HG02938 (cell line): ENCODE results near the gene KCNK1.
"Not testable (repeated sequence)": the region's sequence is repeated elsewhere in the genome, so short reads cannot be mapped to it uniquely, and the experiment has no call there.

Source experiments
- ATAC-seq: cut with Tn5 transposase; IDR thresholded peaks from one replicate; pipeline ENCODE4 v1.9.1; 2021; ENCODE audit warnings: mild to moderate bottlenecking, moderate library complexity; ENCODE audit not compliant: unreplicated experiment

The KCNK1 gene

DNA sequence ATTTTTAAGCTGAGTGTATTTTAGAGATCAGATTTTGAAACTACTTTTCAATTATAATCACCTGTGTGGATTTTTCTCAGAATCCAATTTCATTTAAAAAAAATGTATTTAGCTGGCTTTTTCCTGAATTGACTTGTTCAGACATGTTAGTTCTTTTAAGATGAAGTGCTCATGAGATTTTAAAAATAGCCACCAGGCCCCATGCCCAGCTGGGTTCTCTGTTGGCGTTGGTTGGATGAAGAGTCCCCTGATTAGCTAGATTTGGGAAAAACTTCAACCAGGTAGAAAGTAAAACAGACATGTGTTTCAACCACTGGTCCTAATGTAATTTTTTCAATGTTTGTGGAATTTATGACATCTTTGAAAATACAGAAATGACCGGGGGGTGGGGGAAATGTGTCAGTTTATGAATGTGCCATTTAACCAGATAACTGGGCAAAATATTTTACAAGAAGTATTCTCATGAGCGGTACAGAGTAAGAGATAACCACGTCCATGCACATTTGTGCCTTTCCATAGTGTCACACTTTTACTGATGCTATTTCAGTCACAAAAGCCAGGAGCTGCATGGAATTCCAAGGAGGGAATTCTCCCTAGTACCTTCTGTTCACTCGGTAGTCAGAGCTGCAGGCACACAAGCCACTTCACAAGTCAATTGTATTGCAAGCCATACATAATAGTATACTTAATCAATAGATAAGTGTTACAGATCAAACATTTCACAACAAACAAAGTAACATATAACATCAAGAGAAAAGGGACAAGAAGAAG, 51.1 kb downstream of the KCNK1 start:
- ATAC-seq: no peak

DNA sequence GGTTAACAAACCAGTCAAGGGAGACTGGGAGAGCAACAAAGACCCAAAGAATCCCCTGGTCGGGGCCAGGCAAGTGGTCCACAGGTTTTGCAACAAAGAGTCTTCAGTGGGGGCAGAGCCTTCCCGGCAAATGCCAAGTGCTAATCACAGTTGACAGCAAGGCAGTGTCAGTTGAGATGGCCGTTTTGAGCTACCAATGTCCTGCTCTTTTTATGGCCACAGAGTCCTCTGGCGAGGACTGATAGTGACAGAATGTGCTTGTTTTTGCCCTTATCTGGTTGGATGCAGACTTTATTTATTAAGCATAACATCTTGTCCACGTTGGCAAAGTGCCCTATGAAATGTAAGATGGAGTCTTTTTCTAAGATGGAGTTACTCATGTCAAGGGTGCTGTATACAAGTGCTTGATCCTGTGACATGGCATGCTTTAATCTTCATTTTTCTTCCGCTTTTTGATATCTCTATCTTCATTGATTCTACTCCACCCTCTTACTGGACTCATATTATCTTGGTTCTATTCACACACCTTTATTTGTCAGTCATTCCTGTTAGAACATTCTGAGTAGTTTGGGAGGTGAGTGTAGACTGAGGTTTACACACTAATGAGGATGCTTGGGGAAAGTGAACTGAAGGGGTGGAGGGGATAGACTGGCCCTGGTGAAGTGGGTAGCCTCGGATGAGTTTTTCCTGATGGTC, 51.8 kb downstream of the KCNK1 start:
- no peak for ATAC-seq

DNA sequence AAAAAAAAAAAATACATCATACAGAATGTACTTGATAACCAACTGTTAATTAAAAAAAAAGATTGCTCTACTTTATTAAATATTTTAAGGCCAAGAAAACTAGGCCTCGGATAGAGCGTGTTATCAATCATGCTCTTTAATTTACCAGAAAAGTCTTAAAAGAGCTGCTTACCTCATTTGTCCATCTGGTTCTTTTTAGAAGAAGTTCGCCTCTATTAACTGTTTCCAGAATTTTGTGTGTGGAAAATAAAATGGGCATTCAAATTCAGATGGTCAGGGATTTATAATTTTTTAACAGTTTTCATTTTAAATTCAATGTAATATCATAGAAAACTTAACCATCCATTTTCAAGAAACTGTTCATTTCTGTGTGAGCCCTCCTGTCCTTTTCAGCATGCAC, 53.8 kb downstream of the KCNK1 start:
- ATAC-seq: no peak

DNA sequence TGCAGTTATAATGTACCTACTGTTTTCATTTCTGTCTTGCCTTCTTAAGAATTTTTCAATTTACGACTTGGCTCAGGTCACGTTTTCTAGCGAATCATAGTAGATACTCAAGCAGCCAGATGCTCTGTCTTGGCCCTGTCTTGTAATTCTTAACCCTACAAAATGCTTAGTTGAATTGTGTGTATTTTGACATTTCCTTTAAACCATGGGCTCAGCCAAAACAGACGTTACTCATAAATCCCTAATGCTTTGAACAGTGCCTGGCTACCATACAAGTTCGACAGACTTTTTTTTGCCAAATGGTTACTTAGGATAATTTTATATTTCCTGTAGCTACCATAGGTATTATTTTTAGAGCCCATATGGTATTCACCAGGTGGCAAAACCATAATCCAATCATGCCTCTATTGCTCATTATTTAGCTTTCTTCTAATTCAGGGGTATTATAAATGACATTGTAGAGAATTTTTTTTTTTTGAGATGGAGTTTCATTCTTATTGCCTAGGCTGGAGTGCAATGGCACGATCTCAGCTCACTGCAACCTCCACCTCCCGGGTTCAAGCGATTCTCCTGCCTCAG, 54.3 kb downstream of the KCNK1 start:
- no peak for ATAC-seq

DNA sequence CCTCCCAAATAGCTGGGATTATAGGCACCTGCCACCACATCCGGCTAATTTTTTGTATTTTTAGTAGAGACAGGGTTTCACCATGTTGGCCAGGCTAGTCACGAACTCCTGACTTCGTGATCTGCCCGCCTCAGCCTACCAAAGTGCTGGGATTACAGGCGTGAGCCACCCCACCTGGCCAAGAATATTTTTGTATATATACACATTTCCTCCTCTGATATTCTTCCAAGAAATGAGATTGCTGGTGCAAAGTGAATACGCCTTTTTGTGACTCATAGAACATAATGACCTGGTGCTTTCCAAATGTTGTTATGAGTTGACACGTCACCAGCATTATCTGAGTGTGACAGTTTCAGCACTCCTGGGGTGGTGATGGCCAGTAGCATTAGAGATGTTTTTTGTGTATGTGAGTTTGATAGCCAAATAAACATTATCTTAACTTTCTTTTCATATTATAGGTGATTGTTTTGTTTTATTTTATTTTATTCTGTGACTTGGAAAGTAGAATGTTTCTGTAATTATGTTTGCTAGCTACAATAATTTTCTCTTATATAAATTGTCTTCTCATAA, 54.9 kb downstream of the KCNK1 start:
- ATAC-seq: peak; percentile 67

DNA sequence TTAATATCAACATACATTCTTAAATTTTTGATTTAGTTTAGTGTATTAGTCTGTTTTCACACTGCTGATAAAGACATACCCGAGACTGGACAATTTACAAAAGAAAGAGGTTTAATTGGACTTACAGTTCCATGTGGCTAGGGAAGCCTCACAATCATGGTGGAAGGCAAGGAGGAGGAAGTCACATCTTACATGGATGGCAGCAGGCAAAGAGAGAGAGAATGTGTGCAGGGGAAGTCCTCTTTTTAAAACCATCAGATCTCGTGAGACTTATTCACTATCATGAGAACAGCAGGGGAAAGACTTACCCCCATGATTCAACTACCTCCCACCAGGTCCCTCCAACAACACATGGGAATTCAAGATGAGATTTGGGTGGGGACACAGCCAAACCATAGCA, 56.5 kb downstream of the KCNK1 start:
- not testable (repeated sequence) for ATAC-seq

DNA sequence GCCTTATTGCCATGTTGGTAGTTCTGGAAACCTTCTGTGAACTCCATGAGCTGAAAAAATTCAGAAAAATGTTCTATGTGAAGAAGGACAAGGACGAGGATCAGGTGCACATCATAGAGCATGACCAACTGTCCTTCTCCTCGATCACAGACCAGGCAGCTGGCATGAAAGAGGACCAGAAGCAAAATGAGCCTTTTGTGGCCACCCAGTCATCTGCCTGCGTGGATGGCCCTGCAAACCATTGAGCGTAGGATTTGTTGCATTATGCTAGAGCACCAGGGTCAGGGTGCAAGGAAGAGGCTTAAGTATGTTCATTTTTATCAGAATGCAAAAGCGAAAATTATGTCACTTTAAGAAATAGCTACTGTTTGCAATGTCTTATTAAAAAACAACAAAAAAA, 57.4 kb downstream of the KCNK1 start:
- no peak for ATAC-seq

DNA sequence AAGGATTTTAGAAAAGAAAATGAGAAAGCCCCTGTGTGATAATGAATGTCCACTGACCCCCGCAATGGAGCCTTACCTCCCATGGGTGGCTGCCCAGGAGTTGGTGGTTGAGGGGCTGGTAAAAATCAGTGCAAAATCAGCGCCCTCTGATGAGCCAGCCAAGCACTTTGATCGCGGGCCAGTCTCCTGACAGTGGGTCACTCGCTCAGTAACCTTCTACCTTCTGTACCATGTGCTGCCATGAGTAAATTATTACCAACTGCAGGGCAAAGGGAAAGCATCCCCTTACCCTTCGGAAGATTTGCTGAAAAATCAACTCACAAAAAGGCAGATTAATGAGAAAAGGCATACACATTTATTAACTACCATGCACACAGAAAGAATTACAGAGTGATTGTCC, 58.8 kb downstream of the KCNK1 start:
- ATAC-seq: no peak

DNA sequence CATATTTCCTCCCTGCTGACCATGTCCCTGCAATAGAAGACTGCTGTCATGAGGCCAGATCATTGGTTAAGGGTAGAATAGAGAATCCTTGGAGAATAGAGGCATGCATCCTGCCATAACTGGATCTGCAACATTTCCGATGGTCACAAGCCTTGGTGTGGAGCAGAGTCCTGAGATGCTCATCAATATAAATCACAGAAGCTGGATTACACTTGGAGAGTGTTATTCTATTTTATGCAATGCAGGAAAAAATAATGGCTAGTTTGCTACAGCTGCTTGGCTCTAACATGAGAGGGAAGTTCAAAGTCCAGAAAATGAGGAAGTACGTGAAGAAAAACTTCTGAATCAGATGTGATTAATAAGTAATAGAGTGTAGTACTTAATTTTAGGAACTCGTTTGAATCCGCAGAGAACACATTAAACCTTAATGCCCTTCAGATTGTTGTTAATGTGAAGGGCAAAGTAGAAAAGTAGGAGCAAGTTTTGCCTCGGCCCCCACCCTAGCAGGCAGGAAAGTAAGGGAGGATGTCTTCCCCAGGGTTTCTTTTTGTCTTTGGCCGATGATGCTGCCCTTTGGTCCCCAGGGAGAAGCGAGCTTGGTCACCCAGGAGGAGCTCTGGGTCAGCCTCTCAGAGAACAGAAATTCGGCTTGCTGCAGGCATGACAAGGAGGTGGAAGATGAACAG, 59.5 kb downstream of the KCNK1 start:
- peak; percentile 31 for ATAC-seq

DNA sequence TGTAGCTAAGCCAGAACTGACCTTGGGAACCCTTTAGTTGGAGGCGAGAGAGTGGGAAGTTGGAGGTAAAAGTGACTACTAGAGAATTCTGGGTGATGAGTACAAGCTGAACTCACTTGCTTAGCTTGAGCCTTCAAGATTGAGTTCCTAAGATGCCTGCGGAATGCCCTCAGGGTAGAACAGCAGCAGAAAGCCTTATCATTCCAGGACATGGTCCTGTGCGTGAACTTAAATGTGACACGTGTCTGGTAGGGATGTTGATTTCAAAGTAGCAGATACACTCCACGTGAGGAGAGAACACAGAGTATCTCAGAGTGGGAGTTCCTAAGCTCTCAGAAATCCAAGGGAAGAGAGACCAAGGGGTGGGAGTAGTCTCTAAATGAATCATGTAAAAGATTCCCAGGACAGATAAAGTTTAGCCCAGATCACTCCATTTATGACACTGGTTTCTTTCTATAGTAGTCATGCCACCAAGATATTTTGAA, 60.1 kb downstream of the KCNK1 start:
- peak; percentile 2 for ATAC-seq

DNA sequence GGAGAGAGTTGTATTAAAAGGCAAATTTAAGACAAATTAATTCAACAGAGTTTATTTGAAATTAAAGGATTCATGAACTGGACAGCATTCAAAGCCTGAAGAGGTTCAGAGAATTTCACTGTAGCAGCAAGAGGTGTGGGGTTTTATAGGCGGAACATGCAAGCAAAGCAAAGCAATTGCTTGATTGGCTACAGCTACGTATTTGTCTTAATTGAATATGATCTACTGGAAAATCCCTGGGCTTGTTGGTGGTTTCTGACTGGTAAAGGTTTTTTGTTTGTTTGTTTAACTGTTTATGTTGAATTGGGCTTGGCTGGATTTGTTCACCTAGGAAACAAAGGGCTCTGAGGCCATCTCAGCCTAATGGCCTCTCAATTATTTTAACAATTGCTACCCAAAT, 61.5 kb downstream of the KCNK1 start:
- peak; percentile 0 for ATAC-seq

DNA sequence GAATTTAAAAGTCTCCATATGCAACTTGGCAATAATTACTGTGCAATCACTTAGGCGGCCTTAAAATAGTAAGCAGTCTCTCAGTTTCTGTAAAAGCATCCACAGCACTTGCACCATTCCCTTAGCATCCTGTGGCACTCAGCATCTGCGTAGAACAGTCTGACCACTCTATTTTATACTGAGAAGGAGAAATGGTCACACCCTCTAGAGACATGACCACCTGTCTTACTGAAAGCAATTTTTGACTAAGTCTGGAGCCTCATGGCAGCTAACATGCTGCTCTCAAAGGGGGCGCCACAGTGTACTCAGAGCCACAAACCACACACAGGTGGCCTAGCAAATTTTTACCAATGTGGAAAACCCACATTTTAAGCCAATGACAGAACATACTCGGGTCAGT, 62.0 kb downstream of the KCNK1 start:
- ATAC-seq: peak; percentile 91

DNA sequence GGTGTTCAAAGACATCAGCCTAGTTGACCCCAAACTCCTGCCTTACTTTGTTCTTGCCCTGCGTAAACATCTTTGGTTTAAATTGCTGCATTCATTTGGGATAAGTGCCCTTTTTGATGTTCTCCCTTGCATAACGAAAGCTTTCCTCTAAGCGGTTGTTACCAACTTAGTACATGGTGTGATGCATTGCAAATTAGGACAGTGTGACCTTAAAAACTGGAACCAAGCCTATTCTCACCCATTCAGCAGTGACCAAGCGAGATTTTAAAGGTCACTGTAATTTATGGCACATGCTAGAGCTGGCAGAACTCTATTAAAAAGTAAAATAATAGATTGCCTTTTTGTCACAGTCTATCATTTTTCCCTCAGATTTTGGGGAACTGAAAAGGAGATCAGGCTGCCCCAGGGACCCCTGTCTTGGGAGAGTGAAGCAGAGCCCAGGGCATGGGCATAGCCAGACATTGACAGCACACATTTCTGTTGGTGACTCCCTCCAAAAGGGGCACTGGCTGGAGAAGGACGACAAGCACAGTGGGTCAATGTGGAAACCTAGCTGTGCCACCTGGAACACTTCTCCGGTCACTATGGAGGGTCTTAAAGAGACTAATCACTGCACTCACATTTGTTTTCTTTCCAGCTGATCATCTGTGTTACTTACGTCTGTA, 63.9 kb downstream of the KCNK1 start:
- ATAC-seq: no peak

DNA sequence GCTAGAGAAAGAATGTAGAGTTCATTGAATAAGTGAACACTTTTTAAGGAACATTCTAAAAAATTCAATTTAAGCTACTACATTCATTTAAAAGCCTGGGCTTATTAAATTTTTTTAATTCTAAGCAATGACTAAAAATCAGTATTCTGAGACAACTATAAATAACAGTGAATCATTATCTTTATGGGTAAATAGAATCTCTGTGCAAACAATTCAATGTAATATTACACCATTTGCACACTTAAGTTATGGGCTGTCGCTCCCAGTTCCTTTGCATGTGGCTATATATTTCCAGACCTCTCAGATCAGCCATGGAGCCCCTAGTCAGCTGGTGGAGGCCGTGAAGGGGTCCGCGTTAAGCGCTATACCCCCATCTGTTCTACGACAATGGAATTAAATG, 65.1 kb downstream of the KCNK1 start:
- no peak for ATAC-seq

DNA sequence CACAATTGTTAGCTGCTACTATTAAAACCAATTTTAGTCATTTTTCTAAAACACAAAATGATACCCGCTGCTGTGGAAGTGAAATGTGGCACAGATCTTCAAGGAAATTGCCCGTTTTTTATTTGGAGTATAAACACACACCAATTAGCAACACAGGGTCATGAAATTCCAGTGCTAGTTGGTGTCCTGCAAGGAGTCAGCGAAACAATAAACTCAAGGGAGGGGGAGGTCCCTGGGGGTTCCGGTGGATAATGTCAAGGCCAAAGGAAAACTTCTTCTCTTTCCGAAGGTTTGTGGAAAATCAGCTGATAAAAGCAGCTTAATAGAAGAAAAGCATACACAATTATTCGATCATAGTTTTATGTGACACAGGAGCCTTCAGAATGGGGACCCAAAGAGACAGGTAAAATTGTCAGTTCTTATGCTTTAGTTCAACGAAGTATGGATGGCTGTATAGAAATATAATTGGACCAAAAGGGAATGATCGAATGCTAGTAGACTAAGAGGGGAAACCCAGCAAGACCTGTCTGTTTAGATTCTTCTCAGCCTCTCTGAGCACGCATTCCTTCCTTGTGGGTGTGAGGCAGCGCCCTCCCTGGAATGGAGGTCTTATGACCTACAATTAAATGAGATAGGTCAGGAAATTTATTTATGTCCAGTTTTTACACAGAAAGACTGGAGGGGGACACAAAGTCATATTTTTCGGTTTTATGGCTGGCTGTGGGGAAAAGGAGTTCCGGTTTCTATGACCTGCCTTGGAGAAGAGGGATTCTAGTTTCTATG, 65.9 kb downstream of the KCNK1 start:
- no peak for ATAC-seq

DNA sequence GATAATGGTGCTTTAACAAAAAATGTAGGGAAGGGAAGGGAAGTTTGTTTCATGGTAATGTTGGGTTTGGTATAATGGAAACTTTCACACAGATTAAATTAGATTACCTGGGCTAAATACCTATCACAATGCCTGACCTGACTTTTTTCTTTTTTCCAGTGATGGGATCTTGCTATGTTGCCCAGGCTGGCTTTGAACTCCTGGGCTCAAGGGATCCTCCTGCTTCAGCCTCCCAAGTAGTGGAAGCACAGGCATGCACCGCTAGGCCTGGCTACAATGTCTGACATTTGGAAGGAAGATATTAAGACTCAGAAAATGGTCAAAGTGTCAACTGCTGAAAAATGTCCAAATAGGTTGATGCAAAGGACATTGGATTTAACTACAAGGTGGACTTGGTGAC, 67.4 kb downstream of the KCNK1 start:
- ATAC-seq: no peak

DNA sequence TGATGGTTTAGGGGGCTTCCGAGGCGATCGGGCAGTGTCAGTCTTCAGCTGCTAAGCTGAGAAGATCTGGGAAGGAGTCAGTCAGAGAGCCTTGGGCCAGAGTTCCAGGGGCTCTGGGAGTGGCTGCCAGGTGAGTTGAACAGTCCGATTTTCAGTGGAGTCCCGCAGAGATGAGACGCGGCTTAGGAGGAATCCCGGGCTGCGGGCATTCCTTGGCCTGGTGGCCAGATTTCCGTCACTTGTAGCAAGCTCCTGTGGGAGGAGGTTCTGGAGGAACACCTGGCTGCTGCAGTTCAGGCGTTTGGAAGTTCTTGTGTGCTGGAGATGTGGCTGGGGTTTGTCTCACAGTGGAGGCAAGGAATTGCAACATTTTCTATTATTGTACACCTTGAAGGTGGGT, 72.7 kb downstream of the KCNK1 start:
- not testable (repeated sequence) for ATAC-seq

DNA sequence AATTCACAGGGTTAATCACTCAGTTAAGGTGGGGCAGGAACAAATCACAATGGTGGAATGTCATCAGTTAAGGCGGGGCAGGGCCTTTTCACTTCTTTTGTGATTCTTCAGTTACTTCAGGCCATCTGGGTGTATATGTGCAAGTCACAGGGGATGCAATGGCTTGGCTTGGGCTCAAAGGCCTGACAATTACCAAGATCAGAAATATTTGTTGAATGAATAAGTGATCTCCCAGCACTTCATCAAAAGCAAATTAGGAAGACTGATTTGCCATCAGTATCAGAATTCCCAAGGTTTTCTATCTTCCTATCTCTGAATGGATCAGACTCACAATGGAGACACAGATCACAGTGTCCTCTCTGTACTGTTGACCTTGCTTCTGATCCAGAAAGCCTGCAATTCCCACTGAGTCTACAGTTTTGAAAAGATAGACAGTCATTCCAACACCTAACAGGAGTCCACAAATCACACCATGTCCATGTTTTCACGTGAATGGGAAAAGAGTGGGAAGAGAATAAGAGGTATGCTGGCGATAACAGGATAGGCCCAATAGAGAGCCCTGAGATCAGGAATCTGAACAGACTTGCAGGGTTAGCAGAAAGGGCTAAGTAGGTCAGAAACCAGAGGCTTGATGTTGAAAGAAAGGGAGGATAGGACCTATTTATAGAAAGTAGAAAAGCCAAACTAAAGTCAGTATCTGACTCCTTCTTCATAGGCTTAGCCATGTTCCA, 75.3 kb downstream of the KCNK1 start:
- ATAC-seq: no peak

DNA sequence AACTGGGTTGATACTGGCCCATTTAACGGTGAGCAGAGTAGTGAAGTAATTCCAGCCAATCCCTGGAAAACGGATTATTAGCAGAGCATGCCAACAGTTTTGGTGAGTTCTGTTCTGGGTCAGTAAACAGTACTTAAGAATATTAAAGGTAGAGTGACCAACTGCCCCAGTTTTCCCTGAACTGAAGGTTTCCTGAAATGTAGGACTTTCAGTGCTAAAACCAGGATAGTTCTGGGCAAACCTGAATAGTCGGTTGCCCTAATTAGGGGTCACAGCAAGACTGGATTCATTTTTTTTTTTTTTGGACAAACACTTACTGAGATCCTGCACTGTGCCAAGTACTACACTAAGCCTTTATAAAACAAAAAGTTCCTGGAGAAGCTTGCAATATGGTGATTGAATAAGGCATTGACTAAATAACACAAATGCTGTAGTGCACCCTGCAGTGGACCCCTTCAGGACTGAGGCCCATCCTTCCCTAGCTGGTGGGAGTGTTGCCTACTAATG, 75.9 kb downstream of the KCNK1 start:
- ATAC-seq: no peak
